HG03159 (cell line): ENCODE data around the gene HAGH.

Source experiments
- ATAC-seq: cut with Tn5 transposase; IDR thresholded peaks from one replicate; pipeline ENCODE4 v1.9.1; 2021; ENCODE audit warnings: mild to moderate bottlenecking, moderate library complexity; ENCODE audit not compliant: unreplicated experiment

The HAGH gene

DNA sequence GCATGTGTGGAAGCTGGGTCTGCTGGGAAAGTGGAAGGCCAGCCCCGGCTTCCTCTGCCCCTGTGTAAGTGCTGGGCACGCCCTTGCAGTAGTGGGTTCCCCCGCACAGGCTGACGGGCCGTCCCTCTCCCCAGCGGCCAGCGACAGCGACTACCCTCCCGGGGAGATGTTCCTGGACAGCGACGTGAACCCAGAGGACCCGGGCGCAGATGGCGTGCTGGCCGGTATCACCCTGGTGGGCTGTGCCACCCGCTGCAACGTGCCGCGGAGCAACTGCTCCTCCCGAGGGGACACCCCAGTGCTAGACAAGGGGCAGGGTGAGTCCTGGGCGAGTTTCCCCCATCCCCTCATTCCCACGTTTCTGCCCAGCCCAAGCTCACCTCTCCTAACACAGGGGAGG is 60.8 kb downstream of the HAGH start:
- ATAC-seq = no peak

DNA sequence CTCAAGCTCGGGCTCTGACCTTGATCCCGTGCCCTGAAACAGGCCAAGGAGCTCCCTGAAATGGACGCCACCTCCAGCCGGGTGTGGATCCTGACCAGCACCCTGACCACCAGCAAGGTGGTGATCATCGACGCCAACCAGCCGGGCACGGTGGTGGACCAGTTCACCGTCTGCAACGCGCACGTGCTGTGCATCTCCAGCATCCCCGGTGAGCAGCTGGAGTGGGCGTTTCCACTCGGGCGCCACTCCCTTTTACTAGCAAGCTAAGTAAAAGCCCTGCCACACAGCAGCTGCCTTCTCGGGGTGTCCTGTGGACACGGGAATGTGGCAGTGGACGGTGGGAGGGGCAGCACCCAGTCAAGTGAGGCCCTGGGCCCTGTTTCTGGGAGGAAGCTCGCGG is 61.7 kb downstream of the HAGH start:
- no peak for ATAC-seq

DNA sequence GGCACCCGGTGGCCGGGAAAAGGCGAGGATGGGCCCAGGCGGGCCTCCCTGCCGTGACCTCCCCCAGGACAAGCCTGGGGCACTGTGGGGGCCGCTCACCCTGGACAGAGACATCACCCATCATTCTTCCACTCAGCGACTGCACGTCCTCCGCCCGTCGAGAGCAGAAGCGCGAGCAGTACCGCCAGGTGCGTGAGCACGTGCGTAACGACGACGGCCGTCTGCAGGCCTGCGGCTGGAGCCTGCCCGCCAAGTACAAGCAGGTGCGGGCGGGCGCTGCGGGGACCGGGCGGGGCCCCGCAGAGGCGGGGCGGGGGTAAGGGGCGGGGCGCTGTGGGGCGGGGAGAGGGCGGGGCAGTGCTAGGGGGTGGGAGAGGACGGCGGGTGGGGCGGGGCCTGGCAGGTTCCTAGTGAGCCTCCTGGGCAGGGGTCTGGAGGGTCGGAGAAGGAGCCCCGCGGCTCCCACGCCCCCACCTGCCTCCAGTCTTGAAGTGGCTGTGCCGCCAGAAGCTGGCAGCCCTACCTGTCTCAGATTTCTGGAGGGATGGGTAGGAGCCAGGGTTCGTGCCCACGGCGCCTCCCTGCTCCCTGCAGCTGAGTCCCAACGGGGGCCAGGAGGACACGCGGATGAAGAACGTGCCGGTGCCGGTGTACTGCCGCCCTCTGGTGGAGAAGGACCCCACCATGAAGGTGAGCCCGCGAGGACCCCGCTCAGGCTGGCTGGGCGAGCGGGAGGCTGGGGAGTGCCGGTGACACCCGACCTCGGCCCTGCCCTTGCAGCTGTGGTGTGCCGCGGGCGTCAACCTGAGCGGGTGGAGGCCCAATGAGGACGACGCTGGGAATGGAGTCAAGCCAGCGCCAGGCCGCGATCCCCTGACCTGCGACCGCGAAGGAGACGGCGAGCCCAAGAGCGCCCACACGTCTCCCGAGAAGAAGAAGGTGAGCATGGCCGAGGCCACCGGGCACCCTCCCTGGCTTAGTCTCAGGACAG is 62.8 kb downstream of the HAGH start:
- no peak for ATAC-seq

DNA sequence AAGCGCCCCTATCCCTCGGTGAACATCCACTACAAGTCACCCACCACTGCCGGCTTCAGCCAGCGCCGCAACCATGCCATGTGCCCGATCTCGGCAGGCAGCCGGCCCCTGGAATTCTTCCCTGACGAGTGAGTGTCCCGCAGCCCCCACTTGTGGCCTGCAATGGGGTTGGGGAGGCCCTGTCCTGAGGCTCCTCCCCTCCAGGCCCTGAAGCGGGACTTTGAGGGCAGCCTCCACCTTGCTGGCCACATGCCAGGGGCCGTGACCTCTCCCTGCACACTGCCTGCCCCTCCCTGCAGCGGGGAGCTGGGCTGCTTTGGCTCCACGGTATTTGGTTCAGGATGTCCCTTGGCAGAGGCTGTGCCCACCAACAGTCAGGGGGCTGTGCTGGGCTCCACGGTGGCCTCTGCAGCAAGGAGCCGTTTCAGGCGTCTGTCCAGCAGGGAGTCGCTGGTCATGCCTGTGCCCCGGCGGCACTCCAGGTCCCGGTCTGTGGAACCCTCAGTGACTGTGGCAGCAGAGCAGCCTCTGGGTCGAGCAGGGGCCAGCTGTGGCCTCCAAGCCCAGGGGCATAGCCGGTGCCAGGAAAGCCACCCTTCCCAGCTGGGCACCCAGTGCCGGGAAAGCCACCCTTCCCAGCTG is 63.6 kb downstream of the HAGH start:
- ATAC-seq = no peak

DNA sequence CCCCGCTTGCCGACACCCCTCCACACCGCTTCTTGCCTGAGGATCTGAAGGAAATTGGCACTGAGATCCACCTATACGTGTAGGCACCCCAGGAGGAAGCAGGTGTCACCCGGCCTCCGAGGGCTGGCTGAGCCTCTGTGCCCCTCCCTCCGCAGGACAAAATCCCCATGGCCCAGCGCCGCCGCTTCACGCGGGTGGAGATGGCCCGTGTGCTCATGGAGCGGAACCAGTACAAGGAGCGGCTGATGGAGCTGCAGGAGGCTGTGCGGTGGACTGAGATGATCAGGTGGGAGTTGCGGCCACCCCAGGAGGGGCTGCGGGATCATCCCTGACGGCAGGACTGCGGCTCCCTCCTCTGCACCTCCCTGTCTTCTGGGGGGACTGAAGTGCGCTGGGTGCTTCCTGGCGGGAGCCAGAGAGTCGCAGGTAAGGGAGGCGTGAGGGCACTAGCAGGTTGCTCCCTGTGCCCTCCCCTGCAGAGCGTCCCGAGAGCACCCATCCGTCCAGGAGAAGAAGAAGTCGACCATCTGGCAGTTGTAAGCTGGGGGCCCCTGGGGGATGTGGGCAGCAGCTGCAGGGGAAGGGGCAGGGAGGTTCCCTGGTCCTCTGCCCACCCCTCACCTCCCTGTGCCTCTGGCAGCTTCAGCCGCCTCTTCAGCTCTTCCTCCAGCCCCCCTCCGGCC is 64.3 kb downstream of the HAGH start:
- ATAC-seq = no peak

DNA sequence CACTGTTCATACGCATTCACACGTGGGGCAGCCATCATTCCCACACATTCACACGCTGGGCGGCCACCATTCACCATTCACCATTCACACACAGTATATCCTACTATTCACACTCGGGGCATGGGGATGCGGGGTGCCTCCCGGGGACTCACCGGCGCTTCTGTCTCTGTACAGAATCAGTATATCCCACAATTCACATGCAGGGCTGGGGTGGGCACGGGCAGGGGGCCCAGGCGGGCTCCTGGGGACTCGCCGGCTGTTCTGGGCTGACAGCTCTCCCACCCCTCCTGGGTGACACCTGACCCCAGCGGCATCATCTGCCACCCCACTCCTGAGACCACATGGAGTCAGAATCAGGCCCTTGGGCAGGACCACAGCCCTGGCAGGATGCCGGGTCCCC is 64.9 kb downstream of the HAGH start:
- ATAC-seq = no peak

DNA sequence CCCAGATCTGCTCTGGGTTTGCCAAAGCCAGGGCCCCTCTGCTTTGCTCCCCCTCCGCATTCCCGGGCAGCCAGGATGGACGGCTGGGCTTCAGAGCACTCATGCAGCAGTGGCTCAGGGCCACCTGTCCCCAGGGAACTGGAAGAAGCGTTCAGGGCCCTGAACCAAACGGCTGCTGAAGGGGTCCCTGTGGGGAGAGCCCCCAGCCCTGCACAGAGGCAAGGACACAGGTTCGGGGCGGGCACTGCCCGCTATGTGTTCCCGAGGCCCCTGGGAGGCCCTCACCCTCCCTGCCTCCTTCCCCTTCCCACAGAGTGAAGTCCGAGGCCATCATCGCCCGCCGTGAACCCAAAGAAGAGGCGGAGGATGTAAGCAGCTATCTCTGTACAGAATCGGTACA is 65.7 kb downstream of the HAGH start:
- no peak for ATAC-seq

DNA sequence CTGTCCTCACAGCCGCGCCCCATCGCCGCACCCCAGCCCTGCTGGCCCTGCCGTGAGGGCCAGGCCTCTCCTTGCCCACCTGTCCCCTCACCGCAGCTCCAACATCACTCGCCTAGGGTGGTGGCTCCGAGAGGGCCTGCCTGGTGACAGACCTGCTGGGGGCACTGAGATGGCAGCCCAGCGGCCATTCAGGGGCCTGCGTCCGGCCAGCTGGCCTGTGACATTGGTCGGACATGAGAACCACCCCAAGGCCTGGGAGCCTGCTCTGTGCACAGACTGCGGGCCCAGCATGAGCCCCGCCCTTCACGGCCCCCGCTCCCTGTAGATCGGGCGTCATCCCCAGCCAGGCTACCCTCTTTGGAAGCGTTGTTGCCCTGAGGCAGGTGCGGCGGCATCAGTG is 67.1 kb downstream of the HAGH start:
- no peak for ATAC-seq

DNA sequence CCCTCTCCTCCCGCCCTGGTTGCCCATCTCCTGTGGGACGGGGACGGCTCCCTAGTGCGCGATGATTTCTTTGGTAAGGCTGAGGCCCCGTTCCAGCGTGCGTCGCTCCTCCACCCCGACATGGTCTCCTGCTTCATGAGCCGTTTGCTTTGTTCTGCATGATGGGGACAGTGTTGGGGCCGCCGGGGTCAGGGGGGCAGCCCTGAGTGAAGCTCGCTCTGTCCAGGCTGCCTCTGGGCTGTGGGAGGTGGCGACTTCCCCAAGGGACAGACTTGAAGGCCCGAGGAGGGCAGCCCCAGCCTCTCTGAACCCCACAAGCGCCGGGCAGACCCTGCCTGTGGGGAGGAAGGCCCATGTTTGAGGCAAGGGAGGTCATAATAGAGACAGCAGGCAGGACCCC is 67.7 kb downstream of the HAGH start:
- no peak for ATAC-seq

DNA sequence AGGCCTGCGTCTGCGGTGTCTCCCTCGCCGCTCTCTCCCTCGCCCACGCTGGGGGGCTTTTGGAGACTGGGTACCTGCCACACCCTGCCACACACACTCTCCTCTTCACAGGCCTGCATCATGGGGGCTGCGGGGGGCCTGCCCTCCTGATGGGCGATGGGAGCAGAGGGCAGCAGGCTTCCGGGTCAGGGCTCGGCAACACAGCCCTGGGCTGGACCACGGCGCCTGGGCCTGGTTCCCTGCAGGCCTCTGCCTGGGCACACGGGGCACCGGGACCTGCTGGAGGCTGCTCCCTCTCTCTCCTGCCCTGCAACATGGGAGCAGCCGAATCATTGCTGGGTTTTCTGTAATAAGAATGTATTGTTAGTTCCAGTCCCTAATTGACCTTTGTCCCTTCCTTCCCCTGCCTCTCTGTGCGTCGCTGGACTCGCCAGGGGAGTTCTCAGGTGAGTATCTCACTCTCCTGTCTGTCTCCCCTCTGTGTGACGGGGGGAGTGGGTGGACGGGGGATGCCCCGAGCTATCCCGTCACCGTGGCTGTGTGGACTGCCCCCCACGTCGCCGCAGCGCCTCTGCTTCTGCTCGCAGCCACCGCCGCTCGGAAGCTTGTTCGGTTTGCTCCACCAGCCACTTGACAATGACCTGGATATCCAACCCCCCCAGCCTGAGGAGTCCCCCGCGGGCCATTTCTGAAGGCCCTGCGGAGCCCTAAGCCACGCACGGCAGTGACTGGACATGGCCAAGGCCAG is 68.7 kb downstream of the HAGH start:
- ATAC-seq = no peak
